ENCODE data around the gene SNAP47. TPM values are rescaled to one million over a fixed set of nuclear protein-coding genes. Genes with fewer than 3 reads are reported as not detected.

SNAP47 gene
- total RNA-seq, 4 donors from 2014 or later: 11.3 to 28.5 (median 20.2) TPM

- intact Hi-C loops (cut with DNase I): loop anchor here (10.0 kb wide), 1 partner anchor 264 kb away; no protein-coding TSS in a partner anchor
- peaks cover 4 to 52% (median 15%) of the 10 kb centered on the region in 3 donors for H3K4me1 ChIP-seq
These were observed 13.4 kb downstream of the SNAP47 start for GRCh38 chr1:227748496-227749182.

GRCh38 chr1:227749225-227749624 is 14.0 kb downstream of the SNAP47 start:
- no peak for TF ChIP-seq POLR2A (IDR thresholded peaks at IDR 0.05)
- no peak for TF ChIP-seq CTCF (IDR thresholded peaks at IDR 0.05)
- intact Hi-C loops (cut with DNase I): loop anchor here (10.0 kb wide), 1 partner anchor 264 kb away; no protein-coding TSS in a partner anchor
- Histone ChIP-seq H3K27me3 (no peaks in the 10 kb centered on the region), H3K4me1 (peaks cover 9 to 56% (median 17%) of the 10 kb centered on the region in 3 donors), H3K27ac (peak overlapping the region in 1 of 4 donors; percentile 33), H3K9me3 (no peaks in the 10 kb centered on the region), H3K36me3 (peaks cover 0 to 50% (median 6%) of the 10 kb centered on the region in 3 donors), H3K4me3 (no peak overlapping the region)
- no peak for DNase-seq
- 55 to 72% methylated on average over 6 to 7 of the region's 7 CpGs for WGBS, 2 donors

More at GRCh38 chr1:227748496-227749182, 13.4 kb downstream of the SNAP47 start:
- 51 to 54% methylated on average over 6 of the region's 7 CpGs for WGBS, 2 donors
- no peak for DNase-seq
- H3K9me3 ChIP-seq: no peaks in the 10 kb centered on the region
- no peaks in the 10 kb centered on the region for H3K27me3 ChIP-seq
- peaks cover 0 to 50% (median 6%) of the 10 kb centered on the region in 3 donors for H3K36me3 ChIP-seq
- TF ChIP-seq CTCF (IDR thresholded peaks at IDR 0.05) (no peak), POLR2A (IDR thresholded peaks at IDR 0.05) (no peak)
- peak overlapping the region in 2 of 4 donors; percentile 29 to 33 for H3K27ac ChIP-seq
- no peak overlapping the region for H3K4me3 ChIP-seq

- Histone ChIP-seq H3K4me3 (no peak overlapping the region), H3K9me3 (no peaks in the 10 kb centered on the region), H3K36me3 (peaks cover 0 to 50% (median 6%) of the 10 kb centered on the region in 3 donors), H3K27me3 (no peaks in the 10 kb centered on the region), H3K4me1 (peaks cover 10 to 52% (median 12%) of the 10 kb centered on the region in 3 donors), H3K27ac (no peak overlapping the region)
- TF ChIP-seq POLR2A (IDR thresholded peaks at IDR 0.05) (no peak), CTCF (IDR thresholded peaks at IDR 0.05) (no peak)
- WGBS, 2 donors: 56 to 68% methylated on average over 7 to 10 of the region's 19 CpGs
- no peak for DNase-seq
- intact Hi-C loops (cut with DNase I): loop anchor here (10.0 kb wide), 1 partner anchor 265 kb away; no protein-coding TSS in a partner anchor
These were observed 14.9 kb downstream of the SNAP47 start for GRCh38 chr1:227749916-227750710.

GRCh38 chr1:227753999-227754711 is 18.9 kb downstream of the SNAP47 start:
- WGBS, 2 donors: 37 to 52% methylated on average over 6 of the region's 7 CpGs

More at GRCh38 chr1:227753999-227754711, 18.9 kb downstream of the SNAP47 start:
- H3K36me3 ChIP-seq: peaks cover 0 to 59% (median 6%) of the 10 kb centered on the region in 3 donors
- intact Hi-C loops (cut with DNase I): no loop called here
- TF ChIP-seq CTCF (IDR thresholded peaks at IDR 0.05) (no peak), POLR2A (IDR thresholded peaks at IDR 0.05) (no peak)
- DNase-seq: no peak
- H3K4me1 ChIP-seq: peaks cover 8 to 45% (median 12%) of the 10 kb centered on the region in 3 donors
- no peak overlapping the region for H3K4me3 ChIP-seq
- H3K27ac ChIP-seq: peak overlapping the region in 1 of 4 donors; percentile 12
- no peaks in the 10 kb centered on the region for H3K9me3 ChIP-seq
- H3K27me3 ChIP-seq: no peaks in the 10 kb centered on the region

Data from esophagus squamous epithelium (tissue), 5 donors.